Astrocyte (in vitro differentiated cells and primary cell): Measurements from ENCODE around the gene CCDC30.

Experiments used
- CTCF ChIP-seq: IDR thresholded peaks from 2 replicates; pipeline ENCODE4 v1.5.1; 2011; ENCODE audit warnings: low read depth, mild to moderate bottlenecking, inconsistent platforms, low read length, moderate library complexity; ENCODE audit not compliant: insufficient read depth
- EZH2 ChIP-seq: IDR thresholded peaks from 2 replicates; pipeline ENCODE4 v1.6.1; 2012; ENCODE audit warnings: mild to moderate bottlenecking, low read length, inconsistent platforms; ENCODE audit not compliant: insufficient read depth

DNA sequence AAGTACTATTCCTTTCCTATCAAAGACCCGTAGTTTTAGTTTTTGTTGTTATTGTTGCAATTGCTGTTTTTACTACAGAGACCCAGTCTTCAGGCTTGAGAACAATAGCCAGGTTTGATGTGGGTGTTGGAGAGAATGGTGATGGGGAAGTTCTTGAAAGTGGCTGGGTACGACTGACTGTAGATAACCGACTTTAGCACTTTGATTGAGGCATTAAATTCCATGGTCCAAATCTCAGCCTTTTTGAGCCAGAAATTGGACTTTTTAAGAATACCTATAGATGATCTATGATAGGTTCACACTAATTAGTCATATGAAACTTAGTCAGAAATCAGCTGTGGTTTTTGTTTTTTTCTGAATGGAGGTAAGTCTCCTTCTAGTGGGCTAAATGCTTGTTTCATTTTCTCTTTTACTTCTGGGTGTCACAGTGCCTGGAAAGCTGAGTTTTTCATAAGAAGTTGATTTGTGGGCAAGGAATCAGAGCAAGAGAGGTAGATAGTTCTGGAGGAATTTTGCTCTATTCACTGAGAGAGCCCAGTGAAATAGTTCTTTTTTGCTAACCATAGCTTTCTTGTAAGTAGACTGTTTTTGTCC is 197.9 kb downstream of the CCDC30 start:
- TF ChIP-seq EZH2 (no peak), CTCF (no peak)
